CD4-positive, alpha-beta memory T cell (primary cell): ENCODE measurements around the gene NYNRIN. TPM values are rescaled to one million over a fixed set of nuclear protein-coding genes. Genes with fewer than 3 reads are reported as not detected.

Experiments
- CTCF ChIA-PET: fragments of 350-600 bp; sonication (Branson Sonifier 250); formaldehyde crosslinking; loops from one replicate; lab custom pipeline; 2021; ENCODE audit warnings: inconsistent platforms; ENCODE audit not compliant: partially characterized antibody; lab: Charles Lee
- POLR2A ChIA-PET: fragments of 350-600 bp; sonication (Branson Sonifier 250); formaldehyde crosslinking; loops from one replicate; lab custom pipeline; 2021; ENCODE audit not compliant: partially characterized antibody; lab: Charles Lee
- DNase-seq, 5 donors: peaks; one replicate each; pipeline versions ENCODE4 v3.0.0 to v3.0.0-alpha.2; 2020 to 2022; ENCODE audit warnings: mixed read lengths in 1 of 5
- H3K27ac ChIP-seq: one replicate; pipeline ENCODE4 v1.7.0; 2013; ENCODE audit warnings: low read depth, low read length
- H3K27me3 ChIP-seq: 2 replicates; pipeline ENCODE4 v1.7.0; 2013; ENCODE audit warnings: mild to moderate bottlenecking, low read length, moderate library complexity; ENCODE audit not compliant: insufficient read depth
- H3K36me3 ChIP-seq: 2 replicates; pipeline ENCODE4 v1.7.0; 2013; ENCODE audit warnings: mild to moderate bottlenecking, low read length, moderate library complexity; ENCODE audit not compliant: insufficient read depth
- H3K4me1 ChIP-seq: 2 replicates; pipeline ENCODE4 v1.7.0; 2013; ENCODE audit warnings: mild to moderate bottlenecking, low read length, moderate library complexity; ENCODE audit not compliant: insufficient read depth
- H3K4me3 ChIP-seq, 2 donors: one replicate each; pipeline ENCODE4 v1.7.0; 2013; ENCODE audit warnings: low read length in 2 of 2, mild to moderate bottlenecking in 1 of 2
- H3K9me3 ChIP-seq, 2 donors: one replicate each; pipeline ENCODE4 v1.7.0; 2013; ENCODE audit warnings: low read length in 2 of 2, control low read depth in 1 of 2; ENCODE audit not compliant: control insufficient read depth in 1 of 2
- H3K27ac Mint-ChIP-seq, 7 donors: one replicate each; pipeline ENCODE4 v1.8.0; 2020 to 2021; ENCODE audit warnings: mixed read lengths in 7 of 7, mild to moderate bottlenecking in 6 of 7, inconsistent platforms in 3 of 7, moderate library complexity in 3 of 7
- H3K27me3 Mint-ChIP-seq, 2 donors: one replicate each; pipeline ENCODE4 v1.8.0; 2020 to 2021; ENCODE audit warnings: mixed read lengths in 2 of 2
- H3K36me3 Mint-ChIP-seq, 2 donors: one replicate each; pipeline ENCODE4 v1.8.0; 2020 to 2021; ENCODE audit warnings: mixed read lengths in 2 of 2, inconsistent platforms in 1 of 2, mild to moderate bottlenecking in 1 of 2
- H3K4me1 Mint-ChIP-seq, 4 donors: one replicate each; pipeline ENCODE4 v1.8.0; 2020 to 2021; ENCODE audit warnings: mixed read lengths in 4 of 4, mild to moderate bottlenecking in 1 of 4
- H3K4me3 Mint-ChIP-seq, 8 donors: one replicate each; pipeline ENCODE4 v1.8.0; 2020 to 2021; ENCODE audit warnings: mixed read lengths in 8 of 8, mild to moderate bottlenecking in 7 of 8, moderate library complexity in 6 of 8, inconsistent platforms in 3 of 8
- H3K9me3 Mint-ChIP-seq, 8 donors: one replicate each; pipeline ENCODE4 v1.8.0; 2020 to 2021; ENCODE audit warnings: mixed read lengths in 8 of 8, mild to moderate bottlenecking in 5 of 8, inconsistent platforms in 3 of 8, moderate library complexity in 1 of 8
- intact Hi-C: fragments of 100-400 bp; cut with micrococcal nuclease; formaldehyde crosslinking; loops from one replicate; pipeline ENCODE4 v1.15.1; 2023
- polyA plus RNA-seq, 2 donors: library from polyadenylated mRNA; unstranded; fragments of 300-500 nt; fragmentation: Illumina TruSeq; gene quantifications; one replicate each; pipeline ENCODE4 v1.2.3, GENCODE V29; 2021
- total RNA-seq, 2 experiments: library from RNA; stranded (reverse); gene quantifications; one replicate each; pipeline ENCODE4 v1.2.3, GENCODE V29; 2021

NYNRIN gene
- total and polyA plus RNA-seq, 4 experiments from 2014 or later = 0.02 to 0.32 TPM; not detected in 2

DNA sequence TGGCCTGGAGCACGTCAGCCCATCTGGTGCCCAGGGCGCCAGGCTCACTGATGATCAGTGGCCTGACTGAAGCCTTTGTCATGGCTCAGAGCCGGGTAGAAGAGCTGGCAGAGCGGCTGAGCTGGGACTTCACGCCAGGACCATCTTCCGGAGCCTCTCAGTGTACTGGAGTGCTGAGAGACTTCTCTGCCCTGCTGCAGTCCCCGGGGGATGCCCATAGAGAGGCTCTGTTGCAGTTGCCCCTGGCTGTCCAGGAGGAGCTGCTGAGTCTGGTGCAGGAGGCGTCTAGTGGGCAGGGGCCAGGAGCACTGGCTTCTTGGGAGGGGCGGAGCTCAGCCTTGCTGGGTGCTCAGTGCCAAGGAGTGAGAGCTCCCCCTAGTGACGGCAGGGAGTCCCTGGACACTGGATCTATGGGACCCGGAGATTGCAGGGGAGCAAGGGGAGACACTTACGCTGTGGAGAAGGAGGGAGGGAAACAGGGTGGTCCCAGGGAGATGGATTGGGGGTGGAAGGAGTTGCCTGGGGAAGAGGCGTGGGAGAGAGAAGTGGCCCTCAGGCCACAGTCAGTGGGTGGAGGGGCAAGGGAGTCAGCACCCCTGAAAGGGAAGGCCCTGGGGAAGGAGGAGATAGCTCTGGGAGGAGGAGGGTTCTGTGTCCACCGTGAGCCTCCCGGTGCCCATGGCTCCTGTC, 32.9 kb downstream of the NYNRIN start:
- H3K4me1 Mint-ChIP-seq = peaks cover 27 to 66% (median 45%) of the 10 kb centered on the region in 4 donors
- Histone ChIP-seq H3K27me3 (no peaks in the 10 kb centered on the region), H3K4me1 (peaks cover 61% of the 10 kb centered on the region), H3K9me3 (no peaks in the 10 kb centered on the region), H3K27ac (peak overlapping the region; percentile 93), H3K4me3 (peak overlapping the region in 1 of 2 donors; percentile 87), H3K36me3 (peaks cover 33% of the 10 kb centered on the region)
- intact Hi-C loops = loop anchor here (1.0 to 5.0 kb wide), 7 partner anchors 66 to 864 kb away; partner anchors contain the start of genes AP1G2, LTB4R and LTB4R2
- H3K27ac Mint-ChIP-seq = peak overlapping the region; percentile 84 to 98 (median 96)
- ChIA-PET CTCF (interaction anchor here (0.6 to 24.1 kb wide), 41 partner anchors 10 to 374 kb away, joined by 3 to 791 read pairs (median 5); partner anchors contain the start of genes ADCY4, CIDEB, DCAF11 and DHRS1), POLR2A (interaction anchor here (0.7 to 11.1 kb wide), 26 partner anchors 7 to 317 kb away, joined by 3 to 361 read pairs (median 8); partner anchors contain the start of genes ADCY4, CHMP4A, DCAF11 and DHRS1)
- H3K36me3 Mint-ChIP-seq = peaks cover 26 to 52% of the 10 kb centered on the region in 2 donors
- H3K27me3 Mint-ChIP-seq = no peaks in the 10 kb centered on the region
- peaks cover 0 to under 1% (median 0%) of the 10 kb centered on the region in 8 donors for H3K9me3 Mint-ChIP-seq
- H3K4me3 Mint-ChIP-seq = peak overlapping the region; percentile 90 to 95 (median 92)
- peak; percentile 85 to 87 (median 85) for DNase-seq

DNA sequence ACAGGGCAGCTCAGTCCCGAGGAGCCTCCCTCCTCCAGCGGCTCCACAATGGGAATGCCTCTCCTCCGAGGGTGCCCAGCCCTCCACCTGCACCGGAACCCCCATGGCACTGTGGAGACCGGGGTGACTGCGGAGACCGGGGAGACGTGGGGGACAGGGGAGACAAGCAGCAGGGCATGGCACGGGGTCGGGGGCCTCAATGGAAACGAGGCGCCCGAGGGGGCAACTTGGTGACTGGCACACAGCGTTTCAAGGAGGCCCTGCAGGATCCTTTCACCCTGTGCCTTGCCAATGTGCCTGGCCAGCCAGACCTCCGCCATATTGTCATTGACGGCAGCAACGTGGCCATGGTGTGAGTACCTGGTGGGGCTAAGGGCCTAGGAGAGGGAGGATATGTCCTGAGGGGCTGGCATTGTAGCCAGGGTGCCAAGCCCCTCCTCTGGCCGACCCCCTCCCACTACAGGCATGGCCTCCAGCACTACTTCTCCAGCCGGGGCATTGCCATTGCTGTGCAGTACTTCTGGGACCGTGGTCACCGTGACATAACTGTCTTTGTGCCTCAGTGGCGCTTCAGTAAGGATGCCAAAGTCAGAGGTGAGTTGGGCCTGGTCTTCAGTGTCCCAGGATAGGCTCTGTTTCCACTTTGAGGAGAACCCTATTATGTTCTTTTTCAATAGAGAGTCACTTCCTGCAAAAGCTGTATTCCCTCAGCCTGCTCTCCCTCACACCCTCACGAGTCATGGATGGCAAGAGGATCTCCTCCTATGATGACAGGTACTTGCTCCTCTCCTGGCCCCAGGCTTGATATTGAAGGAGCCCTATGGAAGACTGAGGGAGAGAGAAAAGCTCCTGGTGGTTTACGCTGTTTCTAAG, 33.7 kb downstream of the NYNRIN start:
- DNase-seq = peak in 1 of 5 donors; percentile 39
- no peaks in the 10 kb centered on the region for H3K27me3 Mint-ChIP-seq
- CTCF ChIA-PET = interaction anchor here (0.9 to 24.1 kb wide), 30 partner anchors 9 to 375 kb away, joined by 3 to 791 read pairs (median 8); partner anchors contain the start of genes ADCY4, CIDEB, DCAF11 and DHRS1
- Histone ChIP-seq H3K36me3 (peaks cover 34% of the 10 kb centered on the region), H3K27me3 (no peaks in the 10 kb centered on the region), H3K9me3 (no peaks in the 10 kb centered on the region), H3K4me3 (no peak overlapping the region), H3K27ac (peak overlapping the region; percentile 93), H3K4me1 (peaks cover 62% of the 10 kb centered on the region)
- intact Hi-C loops = loop anchor here (5.0 kb wide), 3 partner anchors 120 to 865 kb away; partner anchors contain the start of genes AP1G2, LTB4R and LTB4R2
- H3K9me3 Mint-ChIP-seq = no peaks in the 10 kb centered on the region
- peaks cover 27 to 66% (median 45%) of the 10 kb centered on the region in 4 donors for H3K4me1 Mint-ChIP-seq
- H3K4me3 Mint-ChIP-seq = peak overlapping the region in 3 of 8 donors; percentile 13 to 90 (median 16)
- peaks cover 30 to 57% of the 10 kb centered on the region in 2 donors for H3K36me3 Mint-ChIP-seq
- peak overlapping the region in 5 of 7 donors; percentile 15 to 98 (median 36) for H3K27ac Mint-ChIP-seq
- POLR2A ChIA-PET = interaction anchor here (1.0 to 11.1 kb wide), 17 partner anchors 7 to 318 kb away, joined by 3 to 361 read pairs (median 19); partner anchors contain the start of genes ADCY4, DCAF11, DHRS1 and GMPR2

- DNase-seq = no peak
- H3K4me1 ChIP-seq = peaks cover 54% of the 10 kb centered on the region
- ChIA-PET CTCF (interaction anchor here (3.8 to 24.1 kb wide), 5 partner anchors 7 to 192 kb away, joined by 14 to 791 read pairs (median 33); partner anchors contain the start of genes ADCY4, CIDEB, LTB4R and LTB4R2), POLR2A (interaction anchor here (9.9 kb wide), 1 partner anchor 98 kb away, joined by 176 read pairs; the partner anchor contains the start of genes ADCY4 and RIPK3)
- peaks cover 32 to 72% of the 10 kb centered on the region in 2 donors for H3K36me3 Mint-ChIP-seq
- H3K27me3 ChIP-seq = no peaks in the 10 kb centered on the region
- H3K4me3 Mint-ChIP-seq = no peak overlapping the region
- intact Hi-C loops = loop anchor here (5.0 kb wide), 3 partner anchors 122 to 867 kb away; partner anchors contain the start of genes AP1G2, LTB4R and LTB4R2
- H3K36me3 ChIP-seq = peaks cover 49% of the 10 kb centered on the region
- H3K9me3 Mint-ChIP-seq = no peaks in the 10 kb centered on the region
- no peaks in the 10 kb centered on the region for H3K9me3 ChIP-seq
- H3K27me3 Mint-ChIP-seq = no peaks in the 10 kb centered on the region
- H3K4me1 Mint-ChIP-seq = peaks cover 29 to 76% (median 52%) of the 10 kb centered on the region in 4 donors
- H3K27ac Mint-ChIP-seq = no peak overlapping the region
- H3K27ac ChIP-seq = no peak overlapping the region
- no peak overlapping the region for H3K4me3 ChIP-seq
These were observed 35.2 kb downstream of the NYNRIN start for GRCh38 chr14:24434036-24434435.

GRCh38 chr14:24434676-24435075, 35.9 kb downstream of the NYNRIN start:
- Mint-ChIP-seq H3K9me3 (no peaks in the 10 kb centered on the region), H3K4me1 (peaks cover 27 to 76% (median 50%) of the 10 kb centered on the region in 4 donors), H3K4me3 (peak overlapping the region in 1 of 8 donors; percentile 47), H3K36me3 (peaks cover 36 to 77% of the 10 kb centered on the region in 2 donors), H3K27me3 (no peaks in the 10 kb centered on the region), H3K27ac (peak overlapping the region in 2 of 7 donors; percentile 1 to 57)
- DNase-seq = no peak
- ChIA-PET CTCF (interaction anchor here (2.1 to 24.1 kb wide), 5 partner anchors 103 to 192 kb away, joined by 5 to 791 read pairs (median 30); partner anchors contain the start of genes ADCY4, CIDEB, LTB4R and LTB4R2), POLR2A (interaction anchor here (1.0 to 9.9 kb wide), 6 partner anchors 7 to 192 kb away, joined by 3 to 215 read pairs (median 20); partner anchors contain the start of genes ADCY4, CBLN3, KHNYN and LTB4R)
- H3K36me3 ChIP-seq = peaks cover 56% of the 10 kb centered on the region
- no peaks in the 10 kb centered on the region for H3K9me3 ChIP-seq
- peaks cover 48% of the 10 kb centered on the region for H3K4me1 ChIP-seq
- no peak overlapping the region for H3K4me3 ChIP-seq
- intact Hi-C loops = loop anchor here (5.0 kb wide), 4 partner anchors 122 to 867 kb away; partner anchors contain the start of genes AP1G2, LTB4R and LTB4R2
- no peaks in the 10 kb centered on the region for H3K27me3 ChIP-seq
- no peak overlapping the region for H3K27ac ChIP-seq

DNA sequence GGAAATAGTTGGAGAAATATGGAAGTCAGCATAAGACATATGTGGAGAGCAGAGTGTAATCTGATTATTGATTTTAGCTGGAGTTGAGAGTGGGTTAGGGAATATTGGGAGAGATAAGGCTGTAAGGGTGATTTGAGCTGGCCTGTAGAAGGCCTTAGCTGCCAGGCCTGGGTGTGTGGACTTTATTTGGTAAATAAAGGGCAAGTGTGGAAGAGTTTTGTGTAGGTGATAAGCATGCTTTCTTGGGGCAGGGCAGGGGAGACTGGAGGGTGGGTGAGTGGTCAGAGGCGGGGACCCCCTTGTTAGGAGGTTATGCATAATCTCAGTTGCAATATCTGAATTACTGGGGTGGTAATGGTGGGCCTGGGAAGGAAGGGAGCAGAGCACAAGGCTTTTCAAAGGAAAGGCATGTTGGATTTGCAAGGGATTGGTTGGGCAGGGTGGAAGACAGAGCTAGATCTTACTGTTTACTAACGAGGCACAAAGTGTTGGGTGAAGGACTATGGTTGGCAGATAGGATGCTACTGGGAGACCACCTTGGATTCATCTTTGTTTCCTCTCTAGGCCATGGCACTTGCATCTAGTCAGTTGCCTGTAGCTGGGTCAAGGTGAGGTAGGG, 36.5 kb downstream of the NYNRIN start:
- no peak overlapping the region for H3K4me3 ChIP-seq
- peak overlapping the region in 6 of 7 donors; percentile 6 to 92 (median 61) for H3K27ac Mint-ChIP-seq
- intact Hi-C loops = loop anchor here (5.0 kb wide), 1 partner anchor 378 kb away; no protein-coding TSS in a partner anchor
- ChIA-PET POLR2A (interaction anchor here (1.0 to 9.9 kb wide), 6 partner anchors 7 to 193 kb away, joined by 3 to 215 read pairs (median 20); partner anchors contain the start of genes ADCY4, CBLN3, KHNYN and LTB4R), CTCF (interaction anchor here (0.8 to 24.1 kb wide), 12 partner anchors 10 to 221 kb away, joined by 3 to 791 read pairs (median 10); partner anchors contain the start of genes ADCY4, CIDEB, LTB4R and LTB4R2)
- H3K9me3 ChIP-seq = no peaks in the 10 kb centered on the region
- H3K27me3 ChIP-seq = no peaks in the 10 kb centered on the region
- H3K4me3 Mint-ChIP-seq = peak overlapping the region in 1 of 8 donors; percentile 47
- peaks cover 59% of the 10 kb centered on the region for H3K36me3 ChIP-seq
- peaks cover 27 to 76% (median 50%) of the 10 kb centered on the region in 4 donors for H3K4me1 Mint-ChIP-seq
- no peak for DNase-seq
- H3K27ac ChIP-seq = no peak overlapping the region
- H3K27me3 Mint-ChIP-seq = no peaks in the 10 kb centered on the region
- H3K36me3 Mint-ChIP-seq = peaks cover 38 to 79% of the 10 kb centered on the region in 2 donors
- no peaks in the 10 kb centered on the region for H3K9me3 Mint-ChIP-seq
- peaks cover 48% of the 10 kb centered on the region for H3K4me1 ChIP-seq
